COLO829 (cell line): ENCODE results near the gene PPP1R12C.

ENCODE experiments used
- DNase-seq: peaks from one replicate; pipeline ENCODE4 v3.0.0; 2012; ENCODE audit warnings: low spot score

The PPP1R12C gene

DNA sequence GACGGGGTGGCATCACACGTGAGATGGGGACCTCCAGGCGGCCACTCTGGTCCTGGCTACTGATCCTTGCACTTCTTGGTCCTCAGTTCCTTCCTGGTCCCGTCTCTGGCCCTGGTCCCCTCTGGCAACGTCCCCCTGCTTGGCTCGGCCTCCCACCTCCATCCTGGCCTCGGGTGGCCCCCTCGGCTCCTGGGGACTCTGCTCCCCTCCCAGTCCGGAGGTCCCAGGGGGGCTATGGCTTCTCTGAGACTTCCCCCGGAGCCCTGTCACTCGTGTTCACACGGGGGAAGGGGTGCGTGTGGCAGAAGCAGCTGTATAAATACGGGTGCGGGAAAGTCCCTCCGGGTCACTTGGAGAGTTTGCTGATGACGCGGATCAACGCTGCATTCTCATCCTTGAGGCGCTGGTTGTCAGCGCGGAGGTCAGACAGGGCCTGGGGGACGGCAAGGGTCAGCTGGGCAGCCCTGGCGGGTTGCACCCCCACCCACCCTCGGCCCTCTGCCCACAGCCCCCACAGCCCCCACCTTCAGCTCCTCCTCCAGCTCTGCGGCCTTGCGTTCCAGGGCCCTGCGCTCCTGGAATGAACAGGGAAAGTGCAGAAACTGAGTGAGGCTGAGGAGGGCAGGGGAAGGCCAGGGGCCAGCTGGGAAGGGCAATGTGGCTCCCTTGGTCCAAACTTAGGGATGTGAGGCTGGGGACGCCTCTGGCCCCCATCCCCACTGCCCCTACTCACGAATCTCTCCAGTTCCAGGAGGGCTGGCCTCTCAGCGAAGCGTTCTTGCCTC lies 26.1 kb downstream of the PPP1R12C start:
- no peak for DNase-seq

DNA sequence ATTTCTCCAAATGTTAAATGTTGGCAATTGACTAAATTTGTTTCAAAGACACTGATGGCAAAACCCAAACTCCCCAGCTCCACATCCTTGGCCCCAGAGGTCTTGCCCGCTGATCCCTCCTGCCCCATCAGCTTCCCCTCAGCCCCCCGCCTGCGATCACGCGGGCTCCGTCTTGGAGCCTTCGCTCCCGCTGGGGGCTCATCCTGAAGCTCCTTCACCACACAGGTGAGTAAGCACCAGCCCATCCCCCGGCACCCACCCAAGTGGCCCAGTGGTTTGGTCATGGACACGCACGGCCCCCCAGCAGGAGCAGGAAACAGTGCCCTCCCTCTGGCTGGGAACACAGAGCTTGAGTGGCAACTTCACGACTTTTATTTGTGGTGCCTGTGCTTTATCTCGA lies 26.9 kb downstream of the PPP1R12C start:
- no peak for DNase-seq

DNA sequence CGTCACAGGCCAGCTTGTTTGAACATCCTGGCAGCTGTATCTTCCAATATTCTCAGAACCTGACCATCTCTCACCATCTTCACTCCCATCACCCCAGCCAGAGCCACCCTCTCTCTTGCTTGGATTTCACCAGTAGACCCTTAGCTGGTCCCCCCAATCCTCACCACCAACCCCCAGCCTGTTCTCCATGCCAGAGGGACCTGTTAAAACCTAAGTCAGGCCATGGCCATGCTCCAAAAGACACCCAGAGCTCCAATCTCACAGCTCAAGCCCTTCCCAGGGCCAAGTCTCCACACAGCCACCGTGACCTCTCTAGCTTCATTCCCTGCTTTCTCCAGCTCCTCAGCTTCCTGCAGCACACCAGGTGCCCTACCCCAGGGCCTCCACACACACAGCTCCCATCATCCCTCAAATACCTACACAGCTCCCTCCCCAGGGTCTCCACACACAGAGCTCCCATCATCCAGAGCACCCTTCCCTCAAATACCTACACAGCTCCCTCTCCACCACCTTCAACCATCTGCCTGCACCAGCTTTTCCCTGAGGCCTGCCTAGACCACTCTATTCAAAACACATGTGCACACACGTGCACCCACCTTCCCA lies 28.0 kb downstream of the PPP1R12C start:
- no peak for DNase-seq

DNA sequence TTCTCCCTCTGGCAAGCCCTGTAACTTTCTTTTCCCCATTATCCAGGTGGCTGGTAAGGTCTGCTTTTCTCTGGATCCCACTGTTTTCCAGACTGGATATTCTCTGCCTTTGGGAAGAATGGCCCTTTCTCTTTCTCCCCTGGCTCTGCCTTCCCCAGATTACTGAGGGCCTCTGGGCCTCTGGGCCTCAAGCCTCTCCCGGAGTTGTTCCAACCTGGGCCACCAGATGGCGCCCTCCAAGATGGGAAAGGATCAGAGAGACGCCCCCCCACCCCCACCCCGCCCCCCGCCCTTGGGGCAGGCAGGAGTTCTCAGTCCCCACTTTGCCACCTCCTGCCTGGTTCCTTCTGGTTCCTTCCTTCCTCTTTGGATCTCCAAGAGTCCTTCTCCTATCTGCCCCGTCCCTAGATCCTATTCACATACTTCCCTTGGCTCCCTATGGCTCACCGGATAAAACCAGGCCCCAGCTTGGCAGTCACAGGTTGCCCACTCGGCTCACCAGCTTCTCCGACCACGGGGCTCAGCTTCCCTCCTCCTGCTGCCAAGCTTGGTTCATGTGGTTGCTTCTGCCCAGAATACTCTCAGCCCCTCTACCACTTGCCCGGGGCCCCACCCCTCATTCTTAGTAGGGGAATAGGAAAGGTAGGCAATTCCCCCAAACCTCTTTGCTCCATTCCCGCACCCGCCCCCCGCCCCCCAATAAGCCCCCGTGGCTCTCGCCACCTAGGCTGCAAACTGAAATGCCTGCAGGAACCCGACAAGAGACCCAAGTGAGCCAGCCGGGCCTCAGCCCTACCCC lies 28.7 kb downstream of the PPP1R12C start:
- DNase-seq, result peak; percentile 70

DNA sequence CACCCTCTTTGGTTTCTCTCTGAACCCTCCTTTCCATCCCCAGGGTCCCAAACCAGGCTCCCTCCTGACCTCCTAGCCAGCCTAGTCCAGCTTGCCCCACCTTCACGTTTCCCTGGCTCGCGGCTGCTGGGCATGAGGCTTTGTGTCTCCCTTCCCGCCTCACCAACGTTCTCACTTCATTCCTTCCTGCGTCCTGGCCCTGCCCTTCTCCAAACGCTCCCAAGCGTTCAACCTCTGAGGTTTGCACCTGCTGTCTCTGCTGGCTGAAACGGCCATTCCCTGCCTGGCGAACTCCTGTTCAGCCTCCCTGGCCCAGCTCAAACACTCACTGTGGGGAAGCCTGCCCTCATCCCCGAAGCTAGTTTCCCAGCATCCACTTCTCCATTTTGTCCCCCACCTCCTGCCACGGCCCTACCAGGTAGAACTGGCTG lies 29.4 kb downstream of the PPP1R12C start:
- DNase-seq, result no peak

DNA sequence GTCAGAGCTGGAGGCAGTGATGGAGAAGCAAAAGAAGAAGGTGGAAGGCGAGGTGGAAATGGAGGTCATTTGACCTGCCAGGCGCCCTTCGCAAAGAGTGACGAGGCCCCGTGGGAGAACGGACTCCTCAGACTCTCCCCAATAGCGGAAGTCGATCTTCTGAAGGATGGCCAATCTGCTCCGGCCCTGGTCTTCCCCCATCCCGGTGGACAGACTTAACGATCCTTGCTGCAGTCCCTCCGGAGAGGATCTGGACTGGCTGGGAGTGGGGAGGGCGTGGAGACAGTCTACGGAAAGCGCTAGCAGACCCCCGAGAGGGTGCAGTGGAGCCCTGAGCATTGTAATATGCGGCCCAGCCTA lies 29.9 kb downstream of the PPP1R12C start:
- DNase-seq, result no peak

DNA sequence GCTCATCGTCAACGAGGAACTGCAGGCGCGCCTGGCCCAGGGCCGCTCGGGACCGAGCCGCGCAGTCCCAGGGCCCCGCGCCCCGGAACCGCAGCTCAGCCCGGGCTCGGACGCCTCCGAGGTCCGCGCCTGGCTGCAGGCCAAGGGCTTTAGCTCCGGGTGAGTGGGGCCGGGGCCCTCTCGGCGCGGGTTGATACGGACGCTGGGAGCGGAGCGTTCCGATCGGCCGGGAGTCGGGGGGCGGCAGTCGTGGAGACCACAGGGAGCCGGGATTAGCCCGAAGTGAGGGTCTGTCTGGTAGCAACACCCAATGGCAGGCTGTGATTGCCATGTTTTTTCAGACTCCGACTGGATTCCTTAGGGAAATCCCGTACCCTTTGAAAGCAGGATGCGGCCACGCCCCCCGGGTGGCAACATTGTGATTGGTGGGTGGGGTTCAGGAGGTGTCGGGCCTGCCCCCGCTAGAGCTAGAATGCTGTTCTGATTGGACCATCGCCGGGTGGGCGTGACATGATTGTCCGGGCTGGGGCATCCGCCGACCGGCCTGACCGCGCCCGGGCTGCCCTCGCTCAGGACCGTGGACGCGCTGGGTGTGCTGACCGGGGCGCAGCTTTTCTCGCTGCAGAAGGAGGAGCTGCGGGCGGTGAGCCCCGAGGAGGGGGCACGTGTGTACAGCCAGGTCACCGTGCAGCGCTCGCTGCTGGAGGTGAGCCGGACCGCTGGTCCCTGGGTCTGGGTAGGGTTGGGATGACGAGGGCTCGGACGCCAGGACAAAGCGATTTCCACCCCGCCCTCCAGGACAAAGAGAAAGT lies 30.5 kb downstream of the PPP1R12C start:
- DNase-seq, result peak; percentile 90

DNA sequence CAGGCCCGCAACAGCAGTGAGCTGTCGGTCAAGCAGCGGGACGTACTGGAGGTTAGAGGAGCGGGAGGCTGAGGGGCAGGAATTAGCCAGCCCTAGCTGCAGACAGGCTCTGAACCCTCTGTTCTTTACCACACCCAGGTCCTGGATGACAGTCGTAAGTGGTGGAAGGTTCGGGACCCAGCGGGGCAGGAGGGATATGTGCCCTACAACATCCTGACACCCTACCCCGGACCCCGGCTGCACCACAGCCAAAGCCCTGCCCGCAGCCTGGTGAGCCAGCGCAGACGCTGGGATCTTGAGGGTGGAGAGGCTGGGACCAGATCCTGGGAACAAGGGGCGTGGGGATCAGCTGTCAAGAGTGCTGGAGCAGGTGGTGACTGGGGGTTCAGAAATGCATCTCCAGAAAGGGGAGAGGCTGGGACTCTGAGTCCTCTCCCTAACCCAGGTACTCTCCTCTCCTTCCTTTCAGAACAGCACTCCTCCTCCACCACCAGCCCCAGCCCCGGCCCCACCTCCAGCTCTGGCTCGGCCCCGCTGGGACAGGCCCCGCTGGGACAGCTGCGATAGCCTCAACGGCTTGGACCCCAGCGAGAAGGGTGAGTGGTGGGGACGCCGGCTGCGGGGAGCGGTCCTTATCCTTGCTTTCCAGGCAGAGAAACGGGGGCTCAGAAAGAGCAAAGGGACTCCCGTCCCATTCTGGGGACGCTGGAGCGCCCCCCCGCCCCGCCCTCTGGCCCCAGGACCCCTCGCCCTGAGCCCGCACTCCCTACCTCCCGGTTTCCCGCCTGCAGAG lies 31.3 kb downstream of the PPP1R12C start:
- DNase-seq, result no peak

DNA sequence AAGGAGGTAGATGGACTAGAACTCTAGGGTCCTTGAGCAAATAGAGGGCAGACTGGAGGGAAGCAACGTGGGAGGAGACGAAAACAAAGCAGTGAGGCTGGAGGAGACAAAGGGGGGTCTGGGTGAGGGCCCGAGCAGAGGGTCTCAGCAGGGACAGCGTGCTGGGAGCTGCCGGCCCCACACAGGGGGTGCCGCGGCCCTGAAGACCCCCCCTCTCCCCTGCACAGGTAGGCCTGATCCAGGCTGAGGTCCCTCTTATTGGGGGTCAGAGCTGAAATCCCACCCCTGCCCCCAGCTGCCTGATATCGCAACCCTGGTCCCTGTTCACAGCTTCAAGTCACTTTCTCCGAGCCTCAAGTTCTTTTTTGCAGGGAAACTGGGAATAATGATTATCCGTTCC lies 33.0 kb downstream of the PPP1R12C start:
- no peak for DNase-seq

DNA sequence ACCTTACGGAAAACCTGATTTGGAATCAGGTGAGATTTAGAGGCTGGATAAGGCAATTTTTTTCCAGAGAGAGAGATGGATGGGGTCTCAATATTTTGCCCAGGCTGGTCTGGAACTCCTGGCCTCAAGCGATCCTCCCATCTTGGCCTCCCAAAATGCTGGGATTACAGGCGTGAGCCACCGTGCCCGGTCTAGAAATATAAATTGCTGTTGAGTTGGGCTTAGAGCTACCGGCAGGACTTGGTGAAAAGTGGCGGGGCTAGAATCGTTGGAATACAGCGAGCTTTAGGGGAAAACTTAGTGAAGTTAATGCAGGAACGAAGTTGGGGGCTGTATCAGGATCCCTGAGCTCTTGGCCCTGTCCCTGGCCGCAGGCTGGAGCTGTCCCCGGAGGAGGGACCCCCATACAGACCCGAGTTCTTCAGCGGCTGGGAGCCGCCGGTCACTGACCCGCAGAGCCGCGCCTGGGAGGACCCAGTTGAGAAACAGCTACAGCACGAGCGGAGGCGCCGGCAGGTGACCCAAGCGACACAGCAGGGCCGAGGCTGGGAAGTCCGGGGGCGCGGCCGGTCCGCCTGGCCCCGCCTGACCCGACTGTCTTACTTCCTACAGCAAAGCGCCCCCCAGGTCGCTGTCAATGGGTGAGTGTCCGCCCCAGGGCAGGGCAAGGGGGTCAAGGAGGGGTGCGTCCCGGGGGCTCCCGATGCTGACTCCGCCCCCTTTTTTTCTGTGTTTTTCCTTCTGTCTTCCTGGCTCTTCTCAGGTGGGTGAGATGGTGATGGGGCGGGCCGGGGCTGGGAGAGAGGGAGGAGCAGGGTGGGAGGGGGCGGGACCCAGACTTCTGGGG lies 34.2 kb downstream of the PPP1R12C start:
- DNase-seq, result no peak

DNA sequence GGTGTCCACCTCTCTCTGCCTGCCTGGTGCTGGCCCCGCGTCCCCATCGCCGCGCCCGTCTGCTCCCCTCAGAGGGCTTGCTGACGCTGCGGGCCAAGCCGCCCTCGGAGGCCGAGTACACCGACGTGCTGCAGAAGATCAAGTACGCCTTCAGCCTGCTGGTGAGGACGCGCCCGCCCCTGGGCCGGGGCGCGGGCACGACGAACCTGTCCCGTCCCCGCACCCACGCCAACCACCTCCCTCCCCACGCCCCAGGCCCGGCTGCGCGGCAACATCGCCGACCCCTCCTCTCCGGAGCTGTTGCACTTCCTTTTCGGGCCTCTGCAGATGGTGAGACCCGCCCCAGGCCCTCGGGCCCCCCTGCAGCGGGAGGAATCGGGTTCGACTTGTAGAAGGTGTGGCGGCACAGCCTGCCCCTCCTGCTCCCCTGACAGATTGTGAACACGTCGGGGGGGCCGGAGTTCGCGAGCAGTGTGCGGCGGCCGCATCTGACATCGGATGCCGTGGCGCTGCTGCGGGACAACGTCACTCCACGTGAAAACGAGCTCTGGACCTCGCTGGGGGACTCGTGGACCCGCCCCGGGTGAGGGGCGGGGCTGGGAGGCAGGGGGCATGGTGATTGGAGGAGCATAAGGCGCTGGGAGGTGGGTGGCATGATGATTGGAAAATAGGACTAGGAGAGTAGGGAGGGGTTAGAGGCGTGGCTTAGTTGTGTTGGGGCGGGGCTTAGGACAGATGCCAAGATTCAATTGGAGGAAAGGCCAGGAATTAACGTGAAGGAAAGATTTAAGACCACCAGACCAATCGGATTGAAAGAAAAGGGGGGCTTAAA lies 35.2 kb downstream of the PPP1R12C start:
- peak; percentile 80 for DNase-seq

DNA sequence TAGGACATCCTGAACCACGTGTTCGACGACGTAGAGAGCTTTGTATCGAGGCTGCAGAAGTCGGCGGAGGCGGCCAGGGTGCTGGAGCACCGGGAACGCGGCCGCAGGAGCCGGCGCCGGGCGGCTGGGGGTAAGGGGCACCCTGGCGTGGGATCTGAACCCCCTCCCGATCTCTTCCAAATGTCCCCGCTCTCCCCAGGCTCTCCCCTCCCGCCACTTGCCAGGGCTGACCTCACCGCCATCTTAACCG lies 35.7 kb downstream of the PPP1R12C start:
- no peak for DNase-seq

DNA sequence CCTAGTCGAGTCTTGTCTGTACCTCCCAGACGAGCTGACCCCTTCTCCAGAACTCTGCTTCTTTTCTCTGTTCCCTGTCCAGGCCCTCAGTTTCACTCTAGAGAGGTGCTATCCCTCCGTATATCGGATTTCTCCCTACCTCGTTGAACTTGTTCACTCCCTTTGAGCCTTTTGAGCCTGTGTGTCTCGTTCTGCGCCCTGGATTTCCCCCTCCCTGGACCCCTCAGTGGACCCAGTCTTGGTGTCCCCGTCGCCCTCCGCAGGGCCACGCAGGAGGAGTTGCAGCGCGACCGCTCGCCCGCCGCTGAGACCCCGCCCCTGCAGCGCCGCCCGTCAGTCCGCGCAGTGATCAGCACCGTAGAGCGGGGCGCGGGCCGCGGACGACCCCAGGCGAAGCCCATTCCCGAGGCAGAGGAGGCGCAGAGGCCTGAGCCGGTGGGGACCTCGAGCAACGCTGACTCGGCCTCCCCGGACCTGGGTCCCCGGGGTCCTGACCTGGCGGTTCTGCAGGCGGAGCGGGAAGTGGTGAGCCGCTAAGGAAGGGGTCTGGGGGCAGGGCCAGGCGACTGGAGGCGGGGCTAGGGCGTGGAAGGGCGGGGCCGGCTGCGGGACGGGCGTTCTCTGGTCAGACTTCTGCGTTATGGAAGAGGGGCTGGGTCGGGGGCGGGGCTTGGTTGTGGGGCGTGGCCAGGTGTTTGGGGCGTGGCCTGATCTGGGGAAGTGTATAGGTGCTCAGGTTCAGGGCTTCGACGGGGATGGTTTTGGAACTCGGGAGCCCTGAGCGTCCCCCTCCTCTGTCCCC lies 36.3 kb downstream of the PPP1R12C start:
- DNase-seq, result peak; percentile 93

DNA sequence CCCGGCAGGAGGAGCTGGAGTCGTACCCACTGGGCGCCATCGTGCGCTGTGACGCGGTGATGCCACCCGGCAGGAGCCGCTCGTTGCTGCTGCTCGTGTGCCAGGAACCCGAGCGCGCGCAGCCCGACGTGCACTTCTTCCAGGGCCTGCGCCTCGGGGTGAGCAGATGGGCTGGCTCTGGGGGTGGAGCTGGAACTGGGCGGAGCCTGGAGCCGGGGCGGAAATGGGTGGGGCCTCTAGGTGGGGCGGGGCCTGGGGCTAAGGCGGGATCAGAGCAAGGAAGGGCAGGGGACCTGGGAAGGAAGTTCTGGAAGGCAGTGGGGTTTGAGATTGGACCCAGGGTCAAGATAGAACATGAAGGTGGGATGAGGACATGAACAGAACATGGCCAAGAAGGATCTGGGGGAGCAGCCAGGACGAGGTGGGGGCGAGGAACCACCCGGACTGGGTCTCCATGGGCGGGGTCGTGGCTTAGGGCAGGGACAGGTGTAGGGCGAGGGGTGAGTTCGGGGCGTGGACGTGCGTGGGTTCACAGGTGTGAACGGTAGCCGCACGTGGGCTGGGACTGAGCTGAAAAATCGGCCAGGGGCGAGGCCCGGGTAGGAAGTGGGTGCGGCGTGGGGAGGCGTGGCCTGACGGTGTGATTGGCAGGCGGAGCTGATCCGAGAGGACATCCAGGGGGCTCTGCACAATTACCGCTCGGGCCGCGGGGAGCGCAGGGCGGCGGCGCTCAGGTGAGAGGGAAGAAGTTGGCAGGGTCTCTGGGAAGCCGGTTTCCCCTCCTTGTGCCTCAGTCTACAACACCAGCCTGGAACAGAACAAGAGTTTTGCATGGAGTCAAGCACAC lies 37.1 kb downstream of the PPP1R12C start:
- DNase-seq, result peak; percentile 82

DNA sequence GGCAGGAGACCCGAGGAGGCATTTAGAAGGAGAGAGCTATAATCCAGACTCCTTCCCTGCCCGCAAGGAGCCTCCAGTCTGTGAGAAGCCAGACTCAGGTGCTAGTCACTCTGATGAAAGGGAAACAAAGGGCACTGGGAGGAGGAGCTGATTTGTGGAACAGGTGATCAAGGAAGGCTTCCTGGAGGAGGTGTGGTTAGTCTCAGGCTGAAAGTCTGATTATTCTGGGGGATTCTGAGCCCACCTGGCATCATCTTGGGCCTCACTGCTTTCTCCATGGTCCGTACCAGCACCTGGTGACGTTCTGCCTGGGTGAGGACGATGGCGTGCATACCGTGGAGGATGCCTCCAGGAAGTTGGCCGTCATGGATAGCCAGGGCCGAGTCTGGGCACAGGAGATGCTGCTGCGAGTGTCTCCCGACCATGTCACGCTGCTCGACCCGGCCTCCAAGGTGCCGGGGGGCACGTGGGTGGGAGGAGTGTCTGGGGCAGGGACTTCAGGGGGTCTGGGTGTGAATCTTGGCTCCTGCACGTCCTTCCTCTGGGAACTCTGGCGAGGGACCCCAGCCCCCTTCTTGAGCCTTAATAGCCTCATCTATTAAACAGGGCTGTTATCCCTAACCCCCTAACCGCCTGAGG lies 37.9 kb downstream of the PPP1R12C start:
- DNase-seq, result no peak

DNA sequence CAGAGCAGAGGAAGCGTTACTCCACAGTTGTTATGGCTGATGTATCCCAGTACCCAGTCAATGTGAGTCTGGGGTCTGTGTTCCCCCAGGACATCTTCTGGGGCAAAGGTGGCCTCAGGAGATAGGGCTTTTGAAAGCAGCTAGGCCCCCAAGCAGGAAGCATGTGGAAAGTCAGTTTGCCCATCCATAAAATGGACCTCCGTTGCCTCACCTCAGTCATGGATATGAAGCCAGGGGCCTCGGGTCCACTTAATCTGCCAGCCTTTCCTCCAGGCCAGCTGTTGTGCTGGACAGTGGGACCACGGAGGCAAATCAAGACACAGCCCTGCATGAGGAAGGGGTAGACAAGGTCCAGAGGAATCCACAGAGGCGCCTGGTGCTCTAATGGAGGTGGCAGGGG lies 38.4 kb downstream of the PPP1R12C start:
- no peak for DNase-seq

DNA sequence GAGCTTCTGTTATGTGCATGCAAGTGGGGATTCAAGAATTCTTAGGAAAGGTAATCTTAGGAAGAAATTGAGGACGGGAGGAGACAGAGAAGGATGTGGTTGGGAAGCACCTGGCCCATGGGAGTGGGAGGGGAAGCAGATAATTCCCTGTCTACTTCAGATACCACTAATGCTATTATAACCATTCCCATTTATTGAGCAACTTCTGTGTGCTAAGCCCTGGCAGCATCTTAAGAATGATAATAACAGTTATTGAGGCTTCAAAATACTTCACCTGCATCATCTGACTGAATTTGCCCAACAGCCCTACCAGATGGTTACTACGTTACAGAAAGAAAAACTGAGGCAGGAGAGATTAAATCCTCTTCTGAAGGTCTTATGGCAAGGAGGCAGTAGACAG lies 40.3 kb downstream of the PPP1R12C start:
- no peak for DNase-seq

DNA sequence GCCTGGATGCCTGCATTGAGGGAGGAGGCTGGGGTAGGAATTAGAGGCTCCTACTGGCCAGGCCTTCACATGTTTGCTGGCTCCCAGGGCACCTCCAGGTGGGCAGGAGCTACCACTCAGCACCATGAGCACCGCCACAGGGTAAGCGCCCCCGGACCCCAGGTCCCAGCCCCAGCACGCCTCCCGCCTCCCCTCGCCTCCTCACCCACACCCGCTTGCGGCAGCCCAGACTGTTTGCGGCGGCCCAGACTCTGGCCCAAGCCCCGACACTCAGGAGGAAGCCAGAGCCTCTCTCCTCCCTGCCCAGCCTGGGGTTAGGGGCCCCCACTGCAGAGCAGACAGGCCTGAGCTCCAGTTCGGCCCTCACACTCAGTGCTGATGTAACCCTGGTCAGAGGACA lies 41.1 kb downstream of the PPP1R12C start:
- no peak for DNase-seq
